ENCODE data around the gene PPP1R26. TPM values are rescaled to one million over a fixed set of nuclear protein-coding genes. Genes with fewer than 3 reads are reported as not detected.

The PPP1R26 gene
- total and polyA plus RNA-seq, 9 of the 15 experiments (the other 6 are each of a cell fraction or from before 2014, with no cell fraction given), result 0.77 to 26.8 (median 9.3) TPM

- TF ChIP-seq, protein P1, sequence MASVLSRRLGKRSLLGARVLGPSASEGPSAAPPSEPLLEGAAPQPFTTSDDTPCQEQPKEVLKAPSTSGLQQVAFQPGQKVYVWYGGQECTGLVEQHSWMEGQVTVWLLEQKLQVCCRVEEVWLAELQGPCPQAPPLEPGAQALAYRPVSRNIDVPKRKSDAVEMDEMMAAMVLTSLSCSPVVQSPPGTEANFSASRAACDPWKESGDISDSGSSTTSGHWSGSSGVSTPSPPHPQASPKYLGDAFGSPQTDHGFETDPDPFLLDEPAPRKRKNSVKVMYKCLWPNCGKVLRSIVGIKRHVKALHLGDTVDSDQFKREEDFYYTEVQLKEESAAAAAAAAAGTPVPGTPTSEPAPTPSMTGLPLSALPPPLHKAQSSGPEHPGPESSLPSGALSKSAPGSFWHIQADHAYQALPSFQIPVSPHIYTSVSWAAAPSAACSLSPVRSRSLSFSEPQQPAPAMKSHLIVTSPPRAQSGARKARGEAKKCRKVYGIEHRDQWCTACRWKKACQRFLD (CRISPR knock-in tag; IDR thresholded peaks at IDR 0.05), result 0 out of 2 replicates have a peak, but pooled peaks have one; percentile 35
- TF ChIP-seq ZNF592 (IDR thresholded peaks at IDR 0.05), result peak; percentile 78
- TF ChIP-seq KLF1 (tag; IDR thresholded peaks at IDR 0.05), result no peak
- TF ChIP-seq, protein P2, sequence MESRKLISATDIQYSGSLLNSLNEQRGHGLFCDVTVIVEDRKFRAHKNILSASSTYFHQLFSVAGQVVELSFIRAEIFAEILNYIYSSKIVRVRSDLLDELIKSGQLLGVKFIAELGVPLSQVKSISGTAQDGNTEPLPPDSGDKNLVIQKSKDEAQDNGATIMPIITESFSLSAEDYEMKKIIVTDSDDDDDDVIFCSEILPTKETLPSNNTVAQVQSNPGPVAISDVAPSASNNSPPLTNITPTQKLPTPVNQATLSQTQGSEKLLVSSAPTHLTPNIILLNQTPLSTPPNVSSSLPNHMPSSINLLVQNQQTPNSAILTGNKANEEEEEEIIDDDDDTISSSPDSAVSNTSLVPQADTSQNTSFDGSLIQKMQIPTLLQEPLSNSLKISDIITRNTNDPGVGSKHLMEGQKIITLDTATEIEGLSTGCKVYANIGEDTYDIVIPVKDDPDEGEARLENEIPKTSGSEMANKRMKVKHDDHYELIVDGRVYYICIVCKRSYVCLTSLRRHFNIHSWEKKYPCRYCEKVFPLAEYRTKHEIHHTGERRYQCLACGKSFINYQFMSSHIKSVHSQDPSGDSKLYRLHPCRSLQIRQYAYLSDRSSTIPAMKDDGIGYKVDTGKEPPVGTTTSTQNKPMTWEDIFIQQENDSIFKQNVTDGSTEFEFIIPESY (CRISPR knock-in tag; IDR thresholded peaks at IDR 0.05), result peak; percentile 47; the same call in 1 of the 2 replicates
- TF ChIP-seq TOE1 (IDR thresholded peaks at IDR 0.05; ENCODE audit: borderline replicate concordance), result no peak
- no peak for TF ChIP-seq TOE1 (CRISPR knock-in tag; IDR thresholded peaks at IDR 0.05; ENCODE audit: borderline replicate concordance, low read depth)
- no peak for TF ChIP-seq DDX20 (tag; IDR thresholded peaks at IDR 0.05; ENCODE audit: low read depth)
- no peak for TF ChIP-seq ZNF445 (CRISPR knock-in tag; IDR thresholded peaks at IDR 0.05; ENCODE audit: low read depth)
- TF ChIP-seq ZNF146 (CRISPR knock-in tag; IDR thresholded peaks at IDR 0.05; ENCODE audit: unreplicated experiment), result no peak
- TF ChIP-seq SIN3B (IDR thresholded peaks at IDR 0.05; ENCODE audit: low read depth), result no peak
Observed at GRCh38 chr9:135463140-135463539, 16.4 kb upstream of the PPP1R26 start (continued).

Measured in K562 (cell line).